ENCODE data around the gene GSS.

DNA sequence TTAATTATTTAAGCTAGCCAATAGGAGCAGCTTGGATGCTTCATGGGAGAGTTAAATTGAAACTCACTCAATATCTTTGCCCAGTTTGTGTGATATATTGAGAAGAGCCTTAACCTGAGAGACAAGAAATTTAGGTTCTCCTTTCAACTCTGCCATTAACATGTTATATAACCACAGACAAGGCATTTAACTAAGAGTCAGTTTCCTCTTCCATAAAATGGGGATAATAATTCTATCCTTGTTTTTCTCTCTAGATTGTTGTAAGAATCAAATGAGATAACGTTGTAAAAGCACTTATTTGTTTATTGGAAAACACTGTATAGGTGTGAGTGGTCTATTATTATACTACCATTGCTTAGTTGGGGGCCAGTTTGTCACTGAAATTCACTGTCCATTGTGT lies 71.3 kb downstream of the GSS start:
- no peak for TF ChIP-seq EZH2 (IDR thresholded peaks at IDR 0.05; ENCODE audit: insufficient read depth, poor library complexity, severe bottlenecking)
- TF ChIP-seq EZH2phosphoT487 (IDR thresholded peaks at IDR 0.05; ENCODE audit: insufficient read depth, low read depth): no peak
